DND-41 (cell line): Measurements from ENCODE around the gene USF3.

Experiments
- ATAC-seq: fragments of 200-7000 bp; cut with Tn5 transposase; 3 replicates; pipeline ENCODE4 v1.9.1; 2021; ENCODE audit warnings: low read depth; ENCODE audit not compliant: insufficient read depth
- DNase-seq: peaks from one replicate; pipeline ENCODE4 v3.0.0-alpha.2; 2020
- H2AFZ ChIP-seq: 2 replicates; pipeline ENCODE4 v1.6.0; 2012; ENCODE audit warnings: low read depth, low read length
- H3K27ac ChIP-seq: 2 replicates; pipeline ENCODE4 v1.5.1; 2012; ENCODE audit warnings: low read length, inconsistent platforms
- H3K27me3 ChIP-seq: fragments of 200-600 bp; sonication (generic); 2 replicates; pipeline ENCODE4 v1.6.0; 2012; ENCODE audit warnings: low read length, mild to moderate bottlenecking, inconsistent platforms; ENCODE audit not compliant: insufficient read depth, poor library complexity
- H3K36me3 ChIP-seq: 2 replicates; pipeline ENCODE4 v1.5.1; 2012; ENCODE audit warnings: low read length, inconsistent platforms; ENCODE audit not compliant: insufficient read depth
- H3K4me1 ChIP-seq: 2 replicates; pipeline ENCODE4 v1.5.1; 2012; ENCODE audit warnings: mild to moderate bottlenecking, low read length; ENCODE audit not compliant: insufficient read depth
- H3K4me2 ChIP-seq: 2 replicates; pipeline ENCODE4 v1.6.0; 2012; ENCODE audit warnings: mild to moderate bottlenecking, moderate library complexity, low read length, inconsistent platforms; ENCODE audit not compliant: insufficient read depth
- H3K4me3 ChIP-seq, 2 experiments: fragments of 200-600 bp in 1 of 2; shearing (Covaris generic) in 1 of 2; 2 replicates each; pipeline ENCODE4 v1.5.1; 2012 to 2016; ENCODE audit warnings: inconsistent platforms in 2 of 2, low read length in 2 of 2, mild to moderate bottlenecking in 2 of 2, low read depth in 1 of 2, moderate library complexity in 1 of 2
- H3K79me2 ChIP-seq: 2 replicates; pipeline ENCODE4 v1.6.0; 2012; ENCODE audit warnings: low read length, inconsistent platforms; ENCODE audit not compliant: insufficient read depth
- H3K9ac ChIP-seq: 2 replicates; pipeline ENCODE4 v1.6.0; 2012; ENCODE audit warnings: low read depth, mild to moderate bottlenecking, inconsistent platforms, low read length, moderate library complexity
- H3K9me3 ChIP-seq: 2 replicates; pipeline ENCODE4 v1.5.1; 2012; ENCODE audit warnings: low read length, moderate library complexity, mild to moderate bottlenecking, inconsistent platforms; ENCODE audit not compliant: insufficient read depth, severe bottlenecking
- H4K20me1 ChIP-seq: 2 replicates; pipeline ENCODE4 v1.6.0; 2012; ENCODE audit warnings: low read length; ENCODE audit not compliant: insufficient read depth
- CTCF ChIP-seq: IDR thresholded peaks from 2 replicates; pipeline ENCODE4 v1.5.1; 2012; ENCODE audit warnings: borderline replicate concordance, low read length, moderate library complexity, mild to moderate bottlenecking; ENCODE audit not compliant: poor library complexity, severe bottlenecking; ENCODE audit errors: extremely low read depth
- EZH2 ChIP-seq: IDR thresholded peaks from 3 replicates; pipeline ENCODE4 v1.6.1; 2012; ENCODE audit warnings: borderline replicate concordance, low read depth, mild to moderate bottlenecking, moderate library complexity, low read length, inconsistent platforms; ENCODE audit not compliant: severe bottlenecking

Gene USF3

GRCh38 chr3:113717818-113718217, 21.4 kb upstream of the USF3 start:
- ATAC-seq (peak; percentile 39; the same call in 1 of the 3 replicates), DNase-seq (no peak)
- Histone ChIP-seq H2AFZ (no peak overlapping the region), H3K27me3 (no peaks in the 10 kb centered on the region), H4K20me1 (0 out of 2 replicates have a peak, but pooled peaks cover 4% of the 10 kb centered on the region), H3K4me3 (no peak overlapping the region), H3K4me1 (no peaks in the 10 kb centered on the region), H3K9me3 (no peaks in the 10 kb centered on the region), H3K79me2 (peaks cover 3% of the 10 kb centered on the region; the same call in 1 of the 2 replicates), H3K36me3 (peaks cover 50% of the 10 kb centered on the region), H3K4me2 (no peak overlapping the region), H3K27ac (no peak overlapping the region), H3K9ac (no peak overlapping the region)
- no peak for TF ChIP-seq CTCF
- no peak for TF ChIP-seq EZH2

GRCh38 chr3:113717308-113717707, 20.9 kb upstream of the USF3 start:
- peaks cover 45% of the 10 kb centered on the region for H3K36me3 ChIP-seq
- no peak overlapping the region for H3K4me3 ChIP-seq
- peaks cover 2% of the 10 kb centered on the region; the same call in 1 of the 2 replicates for H3K79me2 ChIP-seq
- no peaks in the 10 kb centered on the region for H3K4me1 ChIP-seq
- no peaks in the 10 kb centered on the region for H3K27me3 ChIP-seq
- H3K27ac ChIP-seq: no peak overlapping the region
- TF ChIP-seq EZH2 (no peak), CTCF (no peak)
- H4K20me1 ChIP-seq: 0 out of 2 replicates have a peak, but pooled peaks cover 4% of the 10 kb centered on the region
- no peaks in the 10 kb centered on the region for H3K9me3 ChIP-seq
- DNase-seq: no peak
- no peak overlapping the region for H2AFZ ChIP-seq
- no peak overlapping the region for H3K4me2 ChIP-seq
- ATAC-seq: no peak
- no peak overlapping the region for H3K9ac ChIP-seq

GRCh38 chr3:113714702-113715101, 18.3 kb upstream of the USF3 start:
- TF ChIP-seq EZH2 (no peak), CTCF (no peak)
- Histone ChIP-seq H3K9me3 (no peaks in the 10 kb centered on the region), H3K4me2 (no peak overlapping the region), H3K27ac (no peak overlapping the region), H4K20me1 (no peaks in the 10 kb centered on the region), H3K4me1 (no peaks in the 10 kb centered on the region), H3K27me3 (no peaks in the 10 kb centered on the region), H3K36me3 (peaks cover 22% of the 10 kb centered on the region), H3K79me2 (no peaks in the 10 kb centered on the region), H3K9ac (no peak overlapping the region), H2AFZ (no peak overlapping the region), H3K4me3 (no peak overlapping the region)
- ATAC-seq (no peak), DNase-seq (no peak)

- H4K20me1 ChIP-seq: no peaks in the 10 kb centered on the region
- DNase-seq: no peak
- no peaks in the 10 kb centered on the region for H3K79me2 ChIP-seq
Observed at GRCh38 chr3:113712129-113712528, 15.7 kb upstream of the USF3 start.

More at GRCh38 chr3:113712129-113712528, 15.7 kb upstream of the USF3 start:
- 0 out of 2 replicates have a peak, but pooled peaks cover 7% of the 10 kb centered on the region for H3K36me3 ChIP-seq
- TF ChIP-seq CTCF (no peak), EZH2 (no peak)
- no peaks in the 10 kb centered on the region for H3K9me3 ChIP-seq
- no peak overlapping the region for H3K4me2 ChIP-seq
- no peak for ATAC-seq
- H3K4me1 ChIP-seq: no peaks in the 10 kb centered on the region
- no peak overlapping the region for H3K4me3 ChIP-seq
- no peaks in the 10 kb centered on the region for H3K27me3 ChIP-seq
- H3K27ac ChIP-seq: no peak overlapping the region
- H3K9ac ChIP-seq: no peak overlapping the region
- H2AFZ ChIP-seq: no peak overlapping the region
